HG03439 (cell line): ENCODE results near the gene KCNH8.
A peak's percentile ranks its signal among the peaks of the same experiment; 100 is the strongest.
"Not testable (repeated sequence)": the region's sequence is repeated elsewhere in the genome, so short reads cannot be mapped to it uniquely, and the experiment has no call there.

Experiments used
- ATAC-seq: cut with Tn5 transposase; IDR thresholded peaks from one replicate; pipeline ENCODE4 v1.9.1; 2021; ENCODE audit warnings: mild to moderate bottlenecking, moderate library complexity; ENCODE audit not compliant: unreplicated experiment

KCNH8 gene

DNA sequence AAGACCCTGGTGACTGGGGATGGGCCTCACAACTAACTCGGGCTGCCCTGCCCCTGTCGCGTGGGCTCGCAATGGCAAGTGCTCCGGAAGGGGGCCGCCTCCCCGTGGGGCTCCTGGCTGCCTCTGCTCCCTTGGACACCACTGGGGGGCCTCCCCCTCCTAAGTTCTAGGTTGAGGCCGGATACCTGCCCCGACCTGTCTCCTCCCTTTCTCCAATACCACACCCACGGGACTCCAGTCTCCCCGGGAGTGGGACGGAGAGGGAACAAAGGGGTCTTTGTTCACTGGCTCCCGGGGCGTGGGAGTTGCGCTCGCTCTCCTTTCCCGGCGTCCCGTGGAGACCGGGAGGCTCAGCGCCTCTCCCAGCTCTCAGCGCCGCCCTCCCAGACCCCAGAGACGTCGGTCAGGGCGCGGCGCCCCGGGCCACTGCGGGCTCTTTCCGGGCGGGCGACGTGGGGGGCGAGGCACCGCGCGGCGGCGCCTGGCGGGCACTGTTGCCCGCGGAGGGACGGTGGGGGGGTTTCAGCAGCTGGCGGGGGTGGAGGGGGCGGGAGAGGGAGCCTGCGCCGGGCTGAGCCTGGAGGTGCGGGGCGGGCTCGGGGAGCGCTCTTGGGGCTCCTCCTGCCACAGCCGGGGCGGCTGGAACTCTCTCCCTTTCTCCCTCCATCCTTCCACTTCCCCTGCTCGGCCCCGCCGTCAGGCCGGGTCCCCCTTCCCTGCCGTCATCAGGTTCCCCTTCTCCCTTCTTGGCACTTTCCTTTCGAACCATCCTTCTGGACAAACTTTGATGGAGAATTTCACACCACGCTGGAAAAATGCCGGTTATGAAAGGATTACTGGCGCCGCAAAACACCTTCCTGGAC, at the start of gene KCNH8:
Gene KCNH8, plus strand, starts transcription at position 606 of the 863 bp plus-strand sequence. Its CDS starts 210 bp downstream, at position 816.
- ATAC-seq = no peak

DNA sequence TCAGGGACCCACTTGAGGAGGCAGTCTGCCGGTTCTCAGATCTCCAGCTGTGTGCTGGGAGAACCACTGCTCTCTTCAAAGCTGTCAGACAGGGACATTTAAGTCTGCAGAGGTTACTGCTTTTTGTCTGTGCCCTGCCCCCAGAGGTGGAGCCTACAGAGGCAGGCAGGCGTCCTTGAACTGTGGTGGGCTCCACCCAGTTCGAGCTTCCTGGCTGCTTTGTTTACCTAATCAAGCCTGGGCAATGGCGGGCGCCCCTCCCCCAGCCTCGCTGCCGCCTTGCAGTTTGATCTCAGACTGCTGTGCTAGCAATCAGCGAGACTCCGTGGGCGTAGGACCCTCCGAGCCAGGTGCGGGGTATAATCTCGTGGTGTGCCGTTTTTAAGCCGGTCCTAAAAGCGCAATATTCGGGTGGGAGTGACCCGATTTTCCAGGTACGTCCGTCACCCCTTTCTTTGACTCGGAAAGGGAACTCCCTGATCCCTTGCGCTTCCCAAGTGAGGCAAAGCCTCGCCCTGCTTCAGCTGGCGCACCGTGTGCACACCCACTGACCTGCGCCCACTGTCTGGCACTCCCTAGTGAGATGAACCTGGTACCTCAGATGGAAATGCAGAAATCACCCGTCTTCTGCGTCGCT, 45.5 kb upstream of the KCNH8 start:
- not testable (repeated sequence) for ATAC-seq

DNA sequence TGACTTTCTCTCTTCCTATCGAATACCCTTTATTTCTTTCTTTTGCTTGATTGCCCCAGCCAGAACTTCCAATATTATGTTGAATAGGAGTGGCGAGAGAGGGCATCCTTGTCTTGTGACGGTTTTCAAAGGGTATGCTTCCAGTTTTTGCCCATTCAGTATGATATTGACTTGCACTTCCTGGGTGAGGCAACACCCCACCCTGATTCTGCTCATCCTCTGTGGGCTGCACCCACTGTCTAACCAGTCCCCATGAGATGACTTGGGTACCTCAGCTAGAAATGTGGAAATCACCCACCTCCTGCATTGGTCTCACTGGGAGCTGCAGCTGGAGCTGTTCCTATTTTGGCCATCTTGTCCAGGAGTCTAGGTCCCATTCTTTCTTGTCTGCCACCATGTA, 44.8 kb upstream of the KCNH8 start:
- ATAC-seq = no peak

DNA sequence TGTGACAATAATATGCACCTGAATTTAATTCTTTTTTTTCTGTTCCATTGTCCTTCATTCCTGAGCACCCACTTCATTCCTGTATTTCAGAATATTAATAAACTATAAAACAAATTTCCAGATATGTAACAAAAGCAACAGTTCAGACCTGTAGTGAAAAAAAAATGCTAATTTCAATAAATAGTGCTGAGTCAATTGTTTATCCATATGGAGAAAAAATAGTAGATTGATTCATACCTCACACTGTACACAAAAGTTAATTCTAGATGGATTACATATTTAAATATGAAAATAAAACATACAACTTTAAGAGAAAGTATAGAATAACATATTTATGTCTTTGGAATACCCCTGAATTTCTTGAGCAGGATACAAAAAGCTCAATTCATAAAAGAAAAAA, 43.9 kb upstream of the KCNH8 start:
- no peak for ATAC-seq

DNA sequence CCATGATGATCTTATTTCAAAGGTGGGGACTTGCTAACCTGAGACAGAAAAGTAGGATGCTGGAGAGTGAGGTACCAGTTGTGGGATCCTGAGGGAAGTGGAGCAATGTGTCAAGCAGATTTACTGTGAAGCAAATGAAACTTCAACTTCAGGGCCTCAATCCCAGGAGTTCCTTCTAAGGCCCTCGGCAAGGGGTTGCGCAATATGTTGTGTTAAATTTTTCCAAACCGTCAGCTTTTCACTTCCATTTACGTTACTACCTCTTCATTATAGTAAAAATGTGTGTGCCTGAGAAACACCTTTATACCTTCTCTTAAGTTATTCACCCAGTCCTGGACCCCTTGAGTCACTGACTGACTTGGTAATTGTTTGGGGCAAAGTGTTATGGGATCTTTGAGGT, 42.5 kb upstream of the KCNH8 start:
- no peak for ATAC-seq

DNA sequence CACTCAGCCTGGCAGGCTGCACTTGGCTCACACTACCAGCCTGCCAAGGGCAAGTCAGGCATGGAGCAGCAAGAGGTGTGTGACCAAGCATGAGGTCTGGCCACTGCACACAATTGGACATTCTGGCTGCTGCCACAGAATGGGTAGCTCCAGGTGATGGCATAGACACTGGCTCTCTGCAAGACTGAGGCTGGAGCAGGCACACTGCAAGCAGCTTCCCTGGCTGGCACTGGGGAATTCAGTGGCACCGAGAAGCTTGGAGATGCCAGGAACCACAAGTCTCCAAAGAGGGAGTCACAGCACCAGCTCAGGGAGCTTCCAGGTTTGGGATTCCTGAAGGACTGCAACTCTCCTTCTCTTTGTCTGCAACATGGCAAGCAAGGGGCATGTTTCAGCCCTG, 42.0 kb upstream of the KCNH8 start:
- no peak for ATAC-seq

DNA sequence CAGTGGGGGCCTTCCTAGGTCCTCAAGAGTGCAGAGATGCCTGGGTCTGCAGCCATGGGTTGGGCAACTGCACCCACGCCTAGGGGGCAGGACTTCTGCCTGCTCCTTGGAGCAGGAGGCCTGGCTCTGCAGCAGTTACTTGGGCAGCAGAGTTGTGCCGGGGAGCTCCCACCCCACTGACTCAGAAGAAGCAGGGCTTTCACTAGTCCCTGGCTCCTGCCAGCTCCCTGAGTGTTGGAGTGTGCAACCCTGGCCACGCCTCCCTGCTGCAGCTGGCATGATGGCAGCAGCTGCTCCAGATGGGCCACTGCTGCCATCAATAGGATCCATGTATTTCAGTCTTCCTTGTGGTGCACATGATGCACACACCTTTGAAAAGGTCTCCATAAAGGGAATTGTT, 40.6 kb upstream of the KCNH8 start:
- ATAC-seq = no peak

DNA sequence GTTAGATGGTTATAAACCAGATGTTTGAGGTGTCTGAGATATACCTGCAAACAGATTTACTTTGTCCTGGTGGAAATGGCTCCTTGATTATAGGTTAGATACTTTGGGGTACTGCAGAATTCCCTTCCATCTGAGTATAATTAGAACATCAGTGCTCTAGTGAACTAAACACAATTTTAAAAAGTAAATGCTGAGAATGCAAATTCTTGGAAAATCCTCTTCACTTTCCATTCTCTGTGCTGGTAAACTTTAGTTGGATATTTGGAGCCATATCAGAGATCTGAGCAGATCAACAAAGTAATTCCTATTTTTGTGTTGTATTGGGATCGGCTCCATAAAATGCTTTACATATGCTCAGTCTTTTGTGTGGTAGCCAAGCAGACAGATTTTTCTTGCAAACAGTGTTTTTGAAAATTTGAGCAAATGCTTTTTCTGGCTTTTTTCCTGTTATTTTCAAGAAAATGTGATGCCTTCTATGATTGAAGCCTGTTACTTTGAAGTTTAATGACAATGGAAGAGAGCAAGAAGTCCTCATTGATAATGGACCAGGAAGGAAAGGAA, 37.9 kb upstream of the KCNH8 start:
- ATAC-seq = no peak

DNA sequence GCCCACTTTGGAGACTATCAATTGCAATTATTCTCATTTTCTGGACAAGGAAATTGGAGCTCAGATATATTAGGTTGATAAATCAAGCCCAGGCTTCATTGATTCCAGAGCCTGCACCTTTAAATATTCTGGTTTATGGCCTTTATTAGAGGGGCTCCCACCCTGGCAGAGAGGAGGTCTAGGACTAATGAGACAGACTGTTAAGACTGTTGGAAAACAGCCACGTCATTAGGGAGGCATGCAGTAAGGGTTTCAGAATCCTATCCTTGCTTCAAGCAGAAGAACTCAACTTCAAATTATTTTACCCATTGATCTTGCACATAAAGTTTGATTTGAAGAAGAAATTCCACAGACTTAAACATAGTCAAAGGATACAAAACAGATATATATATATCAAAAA, 33.8 kb upstream of the KCNH8 start:
- ATAC-seq = no peak

DNA sequence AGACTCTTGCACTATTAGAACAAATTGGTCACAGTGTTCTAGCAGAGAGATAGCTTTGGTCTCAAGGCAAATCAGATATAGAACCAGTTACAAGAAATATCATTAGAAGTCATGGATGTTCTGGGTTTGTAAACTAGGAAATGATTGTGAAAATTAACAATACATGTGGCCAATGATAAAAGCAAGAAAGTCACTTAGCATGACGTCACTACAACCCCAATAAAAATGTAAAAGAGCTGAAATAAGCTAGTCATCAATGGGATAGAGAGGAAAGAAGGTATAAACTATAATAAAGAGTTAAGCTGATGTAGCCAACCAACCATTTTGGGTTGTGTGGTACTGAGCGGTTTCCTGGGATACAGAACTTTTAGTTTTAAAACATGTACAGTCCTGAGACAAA, 32.1 kb upstream of the KCNH8 start:
- ATAC-seq = no peak

DNA sequence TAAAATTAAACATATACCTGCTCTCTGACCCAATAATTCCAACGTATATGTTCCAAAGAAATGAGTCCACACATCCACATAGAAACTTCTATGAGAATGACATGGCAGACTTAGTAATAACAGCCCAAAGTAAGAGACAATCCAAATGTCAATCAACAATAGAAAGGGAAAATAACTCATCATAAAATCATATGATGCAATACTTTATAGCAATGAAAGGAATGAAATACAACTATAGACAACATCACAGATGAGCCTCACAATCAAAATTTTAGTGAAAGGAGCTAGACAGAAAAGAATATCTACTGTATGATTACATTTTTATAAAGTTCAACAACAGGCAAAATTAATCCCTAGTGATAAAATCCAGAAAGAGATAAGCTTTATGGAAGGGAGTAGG, 23.6 kb upstream of the KCNH8 start:
- no peak for ATAC-seq

DNA sequence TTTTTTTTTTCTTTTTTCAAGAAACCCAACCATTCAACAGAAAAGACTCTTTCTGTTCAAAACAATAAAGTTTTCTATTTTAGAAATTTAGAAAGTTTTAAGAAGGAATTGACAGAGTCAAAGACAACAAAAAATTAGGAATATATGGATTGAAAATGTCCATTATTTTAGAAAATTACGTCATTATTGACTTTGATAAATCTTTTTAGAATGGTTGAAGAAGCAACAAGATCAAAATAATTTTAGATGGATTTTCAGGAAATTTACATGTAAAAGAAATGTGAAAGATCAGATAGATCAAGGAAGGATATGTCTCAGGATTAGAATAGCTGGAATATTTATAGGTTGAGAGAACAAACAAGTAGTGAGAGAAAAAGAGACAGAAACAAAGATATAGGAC, 8.4 kb upstream of the KCNH8 start:
- ATAC-seq = no peak

DNA sequence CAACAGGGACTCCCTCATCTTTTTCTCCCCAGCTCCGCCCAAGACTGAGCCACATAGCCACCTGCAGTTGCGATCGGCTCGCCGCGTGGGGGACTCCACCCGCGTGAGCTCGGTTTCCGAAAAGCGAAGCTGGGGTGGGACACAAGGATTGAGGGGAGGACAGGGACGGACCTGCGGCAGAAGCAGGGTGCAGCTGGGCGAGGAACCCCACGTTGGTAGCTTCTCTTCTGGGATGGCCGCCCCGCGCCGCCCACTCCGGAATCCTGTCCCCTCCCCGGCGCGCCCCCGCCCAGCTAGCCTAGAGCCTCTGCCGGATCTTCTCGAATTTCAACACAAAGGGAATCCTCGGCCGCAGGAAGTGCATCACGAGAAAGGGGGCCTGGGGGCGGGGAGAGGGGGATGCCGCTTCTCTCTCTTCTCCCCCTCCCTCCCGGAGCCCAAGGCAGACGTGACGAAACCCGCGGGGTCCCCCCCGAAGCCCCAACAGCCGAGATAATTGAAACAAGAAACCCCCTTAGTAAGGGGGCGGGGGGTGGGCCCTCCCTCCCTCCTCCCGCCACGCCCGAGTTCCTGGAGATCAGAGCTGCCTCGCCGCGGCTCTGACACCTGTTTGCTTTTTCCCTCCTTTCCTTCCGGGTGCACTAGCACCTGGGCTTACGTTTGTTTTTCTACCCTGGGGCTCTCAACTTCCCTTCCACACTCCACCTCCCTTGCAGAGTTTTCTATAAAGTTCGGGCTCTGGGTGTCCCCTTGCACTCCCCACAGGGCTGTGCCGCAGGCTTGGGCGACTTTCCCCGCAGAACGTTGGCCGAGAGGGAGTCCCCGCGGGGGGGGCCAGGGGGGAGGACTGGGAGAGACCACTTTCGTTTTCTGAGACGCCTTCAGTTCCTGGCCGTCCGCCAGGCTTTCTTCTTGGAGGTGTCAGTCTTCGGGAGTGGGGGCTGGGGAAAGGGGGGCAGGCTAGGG, 1.3 kb upstream of the KCNH8 start:
- peak; percentile 72 for ATAC-seq

DNA sequence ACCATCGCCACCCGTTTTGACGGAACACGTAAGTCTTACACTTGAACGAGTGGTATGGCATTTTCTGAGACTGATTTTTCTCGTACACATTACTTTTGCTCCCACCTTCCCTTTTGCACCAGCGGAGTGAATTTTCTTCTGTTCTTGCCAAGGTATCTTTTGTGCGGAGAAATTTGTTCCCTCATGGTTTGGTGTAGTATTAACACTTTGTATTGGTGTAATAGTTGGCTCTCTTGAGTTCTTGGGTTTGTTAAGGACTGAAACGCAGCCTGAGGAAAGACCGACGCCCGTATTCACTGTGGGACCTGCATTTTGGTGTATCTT, 420 bp downstream of the KCNH8 start:
- ATAC-seq = no peak

DNA sequence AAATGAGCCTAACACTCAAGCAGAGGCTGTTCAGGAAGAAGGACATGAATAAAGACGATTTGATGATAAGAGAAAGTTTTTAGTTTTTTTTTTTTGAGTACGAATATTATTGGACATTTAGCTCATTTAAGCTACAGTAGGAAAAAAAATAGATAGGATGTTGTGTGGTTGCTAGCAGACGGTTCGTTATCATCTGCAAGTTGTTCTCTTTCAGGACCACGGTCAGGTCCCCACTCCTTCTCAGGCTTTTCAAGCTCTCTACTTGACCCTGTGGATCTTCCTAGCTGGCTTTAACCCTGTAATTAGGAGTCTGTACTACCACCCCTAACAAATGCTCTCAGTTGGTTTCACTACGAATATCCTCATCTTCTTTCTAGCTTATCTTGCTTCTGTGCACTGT, 1.1 kb downstream of the KCNH8 start:
- no peak for ATAC-seq

DNA sequence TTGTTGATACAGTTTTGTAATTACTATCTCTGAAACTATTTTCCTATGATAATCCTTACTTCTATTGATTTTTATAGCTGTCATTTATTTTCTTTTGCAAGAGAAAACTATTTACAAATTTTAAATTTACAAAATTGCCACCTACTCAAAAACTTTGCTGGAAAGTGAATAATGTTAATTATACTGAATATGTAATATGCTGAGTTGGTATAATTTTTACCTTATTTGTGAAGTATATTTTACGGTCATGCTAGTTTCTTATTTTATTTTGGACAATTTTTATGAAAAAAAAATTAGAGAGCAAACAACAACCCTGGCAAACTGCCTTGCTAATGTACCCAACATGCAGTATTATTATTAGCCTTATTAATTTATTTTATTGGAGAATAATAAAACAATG, 2.9 kb downstream of the KCNH8 start:
- ATAC-seq = no peak

DNA sequence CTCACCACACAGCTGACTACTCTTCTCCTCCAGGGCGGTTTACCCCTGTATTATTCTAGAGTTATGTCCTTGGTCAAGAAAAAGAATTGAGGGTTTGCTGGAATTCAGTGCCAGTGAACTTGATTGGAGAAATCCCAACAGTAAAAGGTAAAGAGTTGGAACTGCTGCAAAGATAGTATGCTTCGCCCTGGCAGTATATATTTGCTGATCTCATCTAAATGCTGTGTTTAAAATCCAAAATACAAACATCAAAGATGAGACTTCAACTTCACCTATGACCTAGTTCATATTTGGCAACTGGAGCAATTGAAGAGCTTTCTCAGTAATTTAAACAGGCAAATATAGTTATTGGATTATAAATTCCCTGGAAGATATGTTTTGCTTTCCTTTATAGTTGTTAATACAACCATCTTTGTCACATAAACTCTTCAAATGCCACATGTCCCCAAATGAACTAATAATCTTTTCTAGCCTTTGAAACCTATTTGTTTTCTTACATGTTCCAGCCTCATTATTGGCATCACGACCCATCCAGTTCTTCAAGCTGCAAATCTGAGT, 6.5 kb downstream of the KCNH8 start:
- ATAC-seq = no peak

DNA sequence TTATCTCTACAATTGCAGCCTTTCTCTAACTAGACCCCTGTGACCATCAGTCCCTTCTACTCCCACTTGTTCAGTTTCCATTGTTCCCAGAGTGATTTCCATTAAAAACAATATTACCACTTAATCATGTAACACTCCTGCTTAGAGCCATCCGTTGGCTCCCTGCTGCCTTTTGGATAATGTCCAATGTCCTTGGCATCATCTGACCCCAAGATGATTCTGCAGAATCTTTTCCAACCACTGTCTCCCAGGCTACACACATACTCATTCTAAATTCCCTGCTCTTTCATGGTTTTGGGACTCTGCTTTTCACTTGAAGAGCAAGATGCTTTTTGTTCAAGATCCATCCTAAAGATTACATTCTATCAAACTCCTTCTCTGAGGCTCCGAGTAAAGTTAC, 7.1 kb downstream of the KCNH8 start:
- ATAC-seq = no peak

DNA sequence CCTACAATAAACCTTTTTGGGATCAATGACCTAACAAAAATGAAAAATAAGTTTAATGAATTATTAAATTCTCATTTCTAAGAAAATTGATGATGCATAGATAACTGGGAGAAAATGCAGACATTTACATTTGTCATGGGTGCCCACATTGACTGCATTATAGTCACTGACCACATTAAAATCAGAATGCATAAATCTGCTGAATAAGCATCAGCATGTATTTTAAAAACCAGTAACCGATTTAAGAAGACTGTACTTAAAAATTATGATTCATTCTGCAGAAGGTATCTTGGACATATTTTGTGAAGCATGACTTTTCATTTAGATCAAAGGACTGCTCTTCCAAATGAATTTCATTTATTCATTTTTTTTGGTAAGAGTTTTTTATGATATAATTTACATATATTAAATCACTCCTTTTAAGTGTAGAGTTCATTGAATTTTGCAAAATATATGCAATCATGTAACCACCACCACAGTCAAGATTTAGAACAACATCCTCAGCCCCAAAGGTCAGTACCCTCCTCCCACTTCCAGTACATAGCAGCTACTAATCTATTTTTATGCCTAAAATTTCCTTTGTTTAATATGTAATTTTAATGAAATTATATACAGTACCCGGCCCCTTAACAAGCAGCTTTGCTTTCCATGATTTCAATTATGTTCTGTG, 11.8 kb downstream of the KCNH8 start:
- no peak for ATAC-seq

DNA sequence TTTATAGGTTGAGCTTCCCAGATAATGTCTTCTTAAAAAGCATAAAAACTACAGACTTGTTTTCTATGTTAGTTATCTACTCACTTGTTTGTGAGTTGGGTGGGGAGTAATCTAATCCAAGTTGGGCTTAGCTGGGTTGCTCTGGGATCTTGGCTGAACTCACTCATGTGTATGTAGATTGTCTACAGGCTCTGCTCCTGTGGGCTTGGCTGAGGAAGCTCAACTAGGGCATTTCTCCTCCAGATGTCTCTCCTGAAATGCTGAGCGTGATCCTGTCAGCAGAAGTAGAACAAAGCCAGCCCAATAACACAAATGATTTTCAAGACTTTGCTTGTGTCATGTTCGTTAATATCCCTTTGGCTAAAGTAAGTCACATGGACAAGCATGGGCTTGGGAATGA, 17.3 kb downstream of the KCNH8 start:
- no peak for ATAC-seq
